OCI-LY1 (cell line): ENCODE results near the gene ZNF664.

Source experiments
- H2AFZ ChIP-seq: fragments of 200-600 bp; sonication (generic), shearing (Covaris generic); 2 replicates; pipeline ENCODE4 v1.6.0; 2014; ENCODE audit warnings: antibody characterized with exemption, mild to moderate bottlenecking, low read length
- H3F3A ChIP-seq: fragments of 200-600 bp; sonication (generic), shearing (Covaris generic); 2 replicates; pipeline ENCODE4 v1.6.0; 2014; ENCODE audit warnings: mild to moderate bottlenecking, antibody characterized with exemption, low read length, moderate library complexity; ENCODE audit not compliant: insufficient read depth
- H3K27ac ChIP-seq: fragments of 200-600 bp; sonication (generic); 2 replicates; pipeline ENCODE4 v1.5.1; 2014; ENCODE audit warnings: low read length, mixed run types, mild to moderate bottlenecking, low read depth; ENCODE audit not compliant: poor library complexity, severe bottlenecking
- H3K27me3 ChIP-seq: fragments of 200-600 bp; sonication (generic); 2 replicates; pipeline ENCODE4 v1.6.0; 2014; ENCODE audit warnings: antibody characterized with exemption, mild to moderate bottlenecking, low read length, moderate library complexity; ENCODE audit not compliant: insufficient read depth
- H3K36me3 ChIP-seq: fragments of 200-600 bp; sonication (generic); 2 replicates; pipeline ENCODE4 v1.6.1; 2014; ENCODE audit warnings: mild to moderate bottlenecking, antibody characterized with exemption, low read length, moderate library complexity, mixed read lengths; ENCODE audit not compliant: insufficient read depth
- H3K4me1 ChIP-seq: fragments of 200-600 bp; sonication (generic); 2 replicates; pipeline ENCODE4 v1.5.1; 2014; ENCODE audit warnings: mild to moderate bottlenecking, low read length, moderate library complexity; ENCODE audit not compliant: insufficient read depth, severe bottlenecking
- H3K4me2 ChIP-seq: fragments of 200-600 bp; sonication (generic), shearing (Covaris generic); 2 replicates; pipeline ENCODE4 v1.6.1; 2014; ENCODE audit warnings: low read length
- H3K4me3 ChIP-seq: fragments of 200-600 bp; sonication (generic); 2 replicates; pipeline ENCODE4 v1.5.1; 2014; ENCODE audit warnings: low read length, low read depth, mild to moderate bottlenecking, mixed read lengths; ENCODE audit not compliant: poor library complexity, severe bottlenecking
- H3K79me2 ChIP-seq: fragments of 200-600 bp; shearing (Covaris generic); 2 replicates; pipeline ENCODE4 v1.6.1; 2016; ENCODE audit warnings: mixed run types, low read length, mixed read lengths; ENCODE audit not compliant: insufficient read depth
- H3K9ac ChIP-seq: fragments of 200-600 bp; sonication (generic), shearing (Covaris generic); 2 replicates; pipeline ENCODE4 v1.6.1; 2014; ENCODE audit warnings: mild to moderate bottlenecking, low read length, mixed read lengths
- H3K9me2 ChIP-seq: fragments of 200-600 bp; sonication (generic), shearing (Covaris generic); 2 replicates; pipeline ENCODE4 v1.6.1; 2014; ENCODE audit warnings: low read depth, mild to moderate bottlenecking, low read length, mixed read lengths
- H3K9me3 ChIP-seq: fragments of 200-600 bp; shearing (Covaris generic); 2 replicates; pipeline ENCODE4 v1.6.1; 2014; ENCODE audit warnings: low read length, mixed read lengths
- H4K20me1 ChIP-seq: fragments of 200-600 bp; sonication (generic), shearing (Covaris generic); 2 replicates; pipeline ENCODE4 v1.6.0; 2016; ENCODE audit warnings: mild to moderate bottlenecking, low read length; ENCODE audit not compliant: insufficient read depth
- EZH2 ChIP-seq: fragments of 200-600 bp; sonication (generic), shearing (Covaris generic); IDR thresholded peaks from 2 replicates; pipeline ENCODE4 v1.8.0; 2017; ENCODE audit warnings: borderline replicate concordance, mixed run types, mild to moderate bottlenecking, antibody characterized with exemption, low read length, moderate library complexity, mixed read lengths
- TF ChIP-seq, protein P1 (sequence below): fragments of 200-600 bp; sonication (generic), shearing (Covaris generic); IDR thresholded peaks from 2 replicates; pipeline ENCODE4 v1.5.1; 2017; ENCODE audit warnings: mild to moderate bottlenecking, antibody characterized with exemption, low read length, moderate library complexity, mixed read lengths

ZNF664 gene

GRCh38 chr12:123967121-123967586, 5.9 kb upstream of the ZNF664 start:
- Histone ChIP-seq H2AFZ (no peak overlapping the region), H3K9ac (no peak overlapping the region)

DNA sequence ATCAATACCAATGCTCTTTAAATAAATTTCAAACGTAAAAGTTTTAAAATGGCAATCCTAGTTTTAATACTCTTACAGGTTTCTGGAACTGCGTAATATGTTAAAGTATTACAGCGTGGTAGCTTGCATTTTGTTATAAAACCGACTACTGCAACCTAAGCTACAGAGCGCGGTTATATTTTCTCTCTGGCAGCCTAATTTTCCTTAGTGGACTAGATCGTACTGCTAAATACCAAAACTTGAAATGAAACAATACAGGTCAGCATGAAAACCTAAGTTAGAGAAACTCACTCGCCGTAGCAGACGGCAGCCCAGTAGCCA, 1.6 kb upstream of the ZNF664 start:
- Histone ChIP-seq H3K9me2 (no peaks in the 10 kb centered on the region), H3K27me3 (no peaks in the 10 kb centered on the region; the same call in 1 of the 2 replicates), H3K79me2 (0 out of 2 replicates have a peak, but pooled peaks cover 3% of the 10 kb centered on the region), H3K9ac (peak overlapping the region; percentile 56; the same call in 1 of the 2 replicates), H3K27ac (no peak overlapping the region), H3K4me1 (peaks cover 25% of the 10 kb centered on the region), H3F3A (0 out of 2 replicates have a peak, but pooled peaks cover 4% of the 10 kb centered on the region), H4K20me1 (no peaks in the 10 kb centered on the region), H3K9me3 (no peaks in the 10 kb centered on the region), H2AFZ (no peak overlapping the region), H3K4me3 (peak overlapping the region; percentile 65), H3K36me3 (peaks cover 16% of the 10 kb centered on the region), H3K4me2 (peak overlapping the region; percentile 73)
- TF ChIP-seq, protein P1, sequence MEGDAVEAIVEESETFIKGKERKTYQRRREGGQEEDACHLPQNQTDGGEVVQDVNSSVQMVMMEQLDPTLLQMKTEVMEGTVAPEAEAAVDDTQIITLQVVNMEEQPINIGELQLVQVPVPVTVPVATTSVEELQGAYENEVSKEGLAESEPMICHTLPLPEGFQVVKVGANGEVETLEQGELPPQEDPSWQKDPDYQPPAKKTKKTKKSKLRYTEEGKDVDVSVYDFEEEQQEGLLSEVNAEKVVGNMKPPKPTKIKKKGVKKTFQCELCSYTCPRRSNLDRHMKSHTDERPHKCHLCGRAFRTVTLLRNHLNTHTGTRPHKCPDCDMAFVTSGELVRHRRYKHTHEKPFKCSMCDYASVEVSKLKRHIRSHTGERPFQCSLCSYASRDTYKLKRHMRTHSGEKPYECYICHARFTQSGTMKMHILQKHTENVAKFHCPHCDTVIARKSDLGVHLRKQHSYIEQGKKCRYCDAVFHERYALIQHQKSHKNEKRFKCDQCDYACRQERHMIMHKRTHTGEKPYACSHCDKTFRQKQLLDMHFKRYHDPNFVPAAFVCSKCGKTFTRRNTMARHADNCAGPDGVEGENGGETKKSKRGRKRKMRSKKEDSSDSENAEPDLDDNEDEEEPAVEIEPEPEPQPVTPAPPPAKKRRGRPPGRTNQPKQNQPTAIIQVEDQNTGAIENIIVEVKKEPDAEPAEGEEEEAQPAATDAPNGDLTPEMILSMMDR, result no peak
- no peak for TF ChIP-seq EZH2

More at GRCh38 chr12:123967121-123967586, 5.9 kb upstream of the ZNF664 start:
- no peaks in the 10 kb centered on the region for H3K36me3 ChIP-seq
- H3K9me2 ChIP-seq, result no peaks in the 10 kb centered on the region
- H3K27me3 ChIP-seq, result no peaks in the 10 kb centered on the region; the same call in 1 of the 2 replicates
- no peak overlapping the region for H3K4me3 ChIP-seq
- no peaks in the 10 kb centered on the region for H3K9me3 ChIP-seq
- H3K27ac ChIP-seq, result no peak overlapping the region
- TF ChIP-seq, protein P1, result no peak
- no peak for TF ChIP-seq EZH2
- H3K79me2 ChIP-seq, result no peaks in the 10 kb centered on the region
- H3K4me2 ChIP-seq, result no peak overlapping the region
- 0 out of 2 replicates have a peak, but pooled peaks cover 5% of the 10 kb centered on the region for H4K20me1 ChIP-seq
- 0 out of 2 replicates have a peak, but pooled peaks cover 4% of the 10 kb centered on the region for H3F3A ChIP-seq
- H3K4me1 ChIP-seq, result peaks cover 9% of the 10 kb centered on the region

DNA sequence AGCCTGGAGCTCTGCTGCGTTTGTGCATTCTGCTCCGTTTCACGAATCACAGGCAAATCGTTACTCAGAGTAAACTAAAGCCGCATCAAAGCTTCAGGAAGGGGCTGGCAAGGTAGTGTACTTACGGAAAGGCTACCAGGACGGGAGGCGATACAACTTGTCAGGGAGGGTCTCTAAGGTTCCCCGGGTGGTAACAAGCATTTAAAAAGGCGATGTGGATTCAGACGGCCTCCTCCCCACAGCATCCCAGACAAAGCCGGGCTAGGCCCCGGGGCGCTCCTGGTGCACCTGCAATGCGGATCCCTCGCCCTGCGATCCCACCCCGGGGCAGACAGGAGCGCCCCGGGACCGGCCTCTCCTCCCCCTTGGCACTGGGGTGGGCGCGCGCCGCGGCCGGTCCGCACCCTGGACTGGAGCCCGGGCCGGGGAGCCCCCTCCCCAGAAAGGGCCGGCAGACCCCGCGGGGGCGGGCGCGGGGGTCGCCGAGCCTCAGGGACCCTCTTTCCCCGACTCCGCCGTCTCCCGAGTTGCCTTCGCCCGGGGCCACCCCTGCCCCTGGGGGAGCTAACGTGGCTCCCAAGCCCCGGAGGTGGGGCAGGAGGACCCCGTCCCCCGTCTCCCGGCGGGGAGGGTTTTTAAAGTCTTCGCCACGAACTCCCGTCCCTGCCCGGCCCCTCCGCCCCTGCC, 1.1 kb upstream of the ZNF664 start:
- Histone ChIP-seq H3K4me3 (peak overlapping the region; percentile 65), H3K4me1 (peaks cover 25% of the 10 kb centered on the region), H2AFZ (no peak overlapping the region), H3K27ac (no peak overlapping the region), H3K79me2 (0 out of 2 replicates have a peak, but pooled peaks cover 3% of the 10 kb centered on the region), H3K4me2 (peak overlapping the region; percentile 73), H4K20me1 (no peaks in the 10 kb centered on the region), H3K36me3 (peaks cover 20% of the 10 kb centered on the region), H3K9me3 (no peaks in the 10 kb centered on the region), H3K27me3 (no peaks in the 10 kb centered on the region; the same call in 1 of the 2 replicates), H3K9me2 (no peaks in the 10 kb centered on the region), H3K9ac (peak overlapping the region; percentile 56; the same call in 1 of the 2 replicates), H3F3A (0 out of 2 replicates have a peak, but pooled peaks cover 4% of the 10 kb centered on the region)
- TF ChIP-seq, protein P1, result no peak
- TF ChIP-seq EZH2, result no peak
